ENCODE measurements around the gene DCST2. TPM values are rescaled to one million over a fixed set of nuclear protein-coding genes. Genes with fewer than 3 reads are reported as not detected.
A peak's percentile ranks its signal among the peaks of the same experiment; 100 is the strongest.

The DCST2 gene
- total and polyA plus RNA-seq, 9 of the 15 experiments (the other 6 are each of a cell fraction or from before 2014, with no cell fraction given): 0.09 to 0.49 (median 0.11) TPM; not detected in 3

- in situ Hi-C loops (cut with MboI): no loop called here
These were observed 36.1 kb upstream of the DCST2 start for GRCh38 chr1:155069551-155070157.

More at GRCh38 chr1:155069551-155070157, 36.1 kb upstream of the DCST2 start:
- H3K9ac ChIP-seq (ENCODE audit: insufficient read depth in 1 of 2, low read depth in 2 of 2, low read length in 2 of 2): peak overlapping the region in 1 of 2 experiments; percentile 53; a peak in 2 of 4 replicates
- DNase-seq (ENCODE audit: extremely low read depth in 1 of 4, low spot score in 3 of 4): peak in 2 of 4 experiments; percentile 24 to 47
- H3K9me1 ChIP-seq (ENCODE audit: control insufficient read depth, insufficient read depth, low read length): no peaks in the 10 kb centered on the region
- WGBS (ENCODE audit: insufficient coverage, low coverage, missing lambda C conversion rate): 72% methylated on average over 7 of the region's 7 CpGs
- POLR2A ChIA-PET: no interaction called here
- peaks cover 15% of the 10 kb centered on the region; the same call in 1 of the 3 replicates for H3K36me3 ChIP-seq (ENCODE audit: control insufficient read depth, insufficient read depth, low read length)
- H3K4me3 ChIP-seq: no peak overlapping the region
- H3K4me1 ChIP-seq (replicated peaks in 1 of 2; ENCODE audit: control insufficient read depth in 2 of 2, insufficient read depth in 2 of 2, low read length in 2 of 2): peaks cover 32 to 52% of the 10 kb centered on the region in 2 experiments
- H3K4me2 ChIP-seq (ENCODE audit: insufficient read depth, low read length): no peak overlapping the region
- no peak overlapping the region for H3K27ac ChIP-seq (ENCODE audit: extremely low read depth, low read depth, low read length)
- no peaks in the 10 kb centered on the region for H4K20me1 ChIP-seq (replicated peaks; ENCODE audit: control insufficient read depth, insufficient read depth, low read length)
- no TSS peak for BruUV-seq (replicated peaks)
- no peak for ATAC-seq
- TF ChIP-seq CHCHD3 (CRISPR knock-in tag; IDR thresholded peaks at IDR 0.05) (no peak), RFX1 (IDR thresholded peaks at IDR 0.05) (no peak), BACH1 (tag; IDR thresholded peaks at IDR 0.05) (no peak), ATF7 (IDR thresholded peaks at IDR 0.05) (no peak), AFF1 (IDR thresholded peaks at IDR 0.05; ENCODE audit: low read depth in 1 of 2, partially characterized antibody in 2 of 2) (no peak), FOXK2 (conservative IDR thresholded peaks at IDR 0.05 in 1 of 2, IDR thresholded peaks at IDR 0.05 in 1 of 2; ENCODE audit: low read depth in 2 of 2) (no peak), ELF4 (CRISPR knock-in tag; IDR thresholded peaks at IDR 0.05) (no peak), ZNF561 (CRISPR knock-in tag; conservative IDR thresholded peaks at IDR 0.05) (no peak), SOX6 (IDR thresholded peaks at IDR 0.05) (no peak), ZBED1 (IDR thresholded peaks at IDR 0.05) (no peak), TGIF2 (CRISPR knock-in tag; IDR thresholded peaks at IDR 0.05) (no peak)
- CTCF ChIA-PET (ENCODE audit: low intra/inter-chr PET ratio): no interaction called here
- H3K27me3 ChIP-seq (ENCODE audit: control insufficient read depth in 2 of 2, insufficient read depth in 2 of 2, low read length in 2 of 2): no peaks in the 10 kb centered on the region
- no peaks in the 10 kb centered on the region for H3K9me3 ChIP-seq (replicated peaks; ENCODE audit: control insufficient read depth, insufficient read depth, low read depth, low read length)
- no peak overlapping the region for H2AFZ ChIP-seq (ENCODE audit: low read depth, low read length)
- H3K79me2 ChIP-seq (ENCODE audit: control insufficient read depth, insufficient read depth, low read length): 0 out of 3 replicates have a peak, but pooled peaks cover 1% of the 10 kb centered on the region
- intact Hi-C loops (cut with micrococcal nuclease): loop anchor here (2.0 kb wide), 1 partner anchor 15 kb away; no protein-coding TSS in a partner anchor
- no peak for FAIRE-seq

Measured in K562 (cell line).